GM12892 (cell line): ENCODE data around the gene RPS6KC1.
A peak's percentile ranks its signal among the peaks of the same experiment; 100 is the strongest.
"Not testable (repeated sequence)": the region's sequence is repeated elsewhere in the genome, so short reads cannot be mapped to it uniquely, and the experiment has no call there.

Source experiments
- DNase-seq: peaks from one replicate; pipeline ENCODE4 v3.0.0; 2011; ENCODE audit not compliant: insufficient read length
- FAIRE-seq: peaks from 2 replicates; lab custom pipeline; 2011; peaks lifted over from hg19 to GRCh38; lab: Jason Lieb, UNC
- POLR2A ChIP-seq: IDR thresholded peaks from 2 replicates; pipeline ENCODE4 v1.6.1; 2011; ENCODE audit warnings: low read depth, low read length, control low read depth
- POLR2AphosphoS5 ChIP-seq: IDR thresholded peaks from 2 replicates; pipeline ENCODE4 v1.6.1; 2011; ENCODE audit warnings: low read depth, low read length, control low read depth
- TAF1 ChIP-seq: IDR thresholded peaks from 2 replicates; pipeline ENCODE4 v1.6.1; 2011; ENCODE audit warnings: low read depth, mild to moderate bottlenecking, control low read depth, low read length, borderline replicate concordance

RPS6KC1 gene

DNA sequence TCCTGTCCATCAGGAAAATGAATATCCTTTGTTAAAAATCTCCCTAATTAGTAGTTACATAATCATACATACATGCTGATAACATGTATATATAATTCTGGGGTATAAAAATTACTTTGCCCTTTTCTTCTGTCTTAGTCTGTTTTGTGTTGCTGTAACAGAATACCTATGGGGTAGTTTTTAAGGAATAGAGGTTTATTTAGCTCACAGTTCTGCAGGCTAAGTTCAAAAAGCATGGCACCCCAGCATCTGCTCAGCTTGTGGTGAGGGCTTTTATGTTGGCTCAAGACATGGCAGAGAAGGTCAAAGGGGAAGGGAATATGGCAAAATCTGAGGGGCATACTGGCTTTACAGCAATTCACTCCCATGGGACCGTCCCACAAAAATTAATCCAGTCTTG, 16.3 kb upstream of the RPS6KC1 start:
- no peak for TF ChIP-seq POLR2AphosphoS5
- TF ChIP-seq TAF1 = no peak
- no peak for TF ChIP-seq POLR2A
- FAIRE-seq = no peak
- DNase-seq = no peak

GRCh38 chr1:213035573-213035972, 15.5 kb upstream of the RPS6KC1 start:
- TF ChIP-seq POLR2A (no peak), TAF1 (no peak), POLR2AphosphoS5 (no peak)
- DNase-seq = no peak
- FAIRE-seq = no peak

DNA sequence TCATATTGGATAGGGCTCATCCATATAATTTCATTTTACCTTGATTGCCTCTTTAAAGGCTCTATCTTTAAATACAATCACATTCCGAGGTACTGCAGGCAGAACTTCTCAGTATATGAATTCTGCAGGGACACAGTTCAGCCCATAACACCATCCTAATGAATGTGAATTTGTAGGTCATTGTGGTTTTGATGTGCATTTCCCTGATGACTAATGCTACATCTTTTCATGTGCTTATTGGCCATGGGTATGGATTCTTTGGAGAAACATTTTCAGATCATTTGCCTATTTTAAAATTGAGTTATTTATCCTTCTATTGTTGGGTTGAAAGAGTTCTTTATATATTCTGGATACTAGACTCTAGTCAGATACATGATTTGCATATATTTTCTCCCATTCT, 9.6 kb upstream of the RPS6KC1 start:
- TF ChIP-seq TAF1 (no peak), POLR2AphosphoS5 (no peak), POLR2A (no peak)
- FAIRE-seq (no peak), DNase-seq (no peak)

DNA sequence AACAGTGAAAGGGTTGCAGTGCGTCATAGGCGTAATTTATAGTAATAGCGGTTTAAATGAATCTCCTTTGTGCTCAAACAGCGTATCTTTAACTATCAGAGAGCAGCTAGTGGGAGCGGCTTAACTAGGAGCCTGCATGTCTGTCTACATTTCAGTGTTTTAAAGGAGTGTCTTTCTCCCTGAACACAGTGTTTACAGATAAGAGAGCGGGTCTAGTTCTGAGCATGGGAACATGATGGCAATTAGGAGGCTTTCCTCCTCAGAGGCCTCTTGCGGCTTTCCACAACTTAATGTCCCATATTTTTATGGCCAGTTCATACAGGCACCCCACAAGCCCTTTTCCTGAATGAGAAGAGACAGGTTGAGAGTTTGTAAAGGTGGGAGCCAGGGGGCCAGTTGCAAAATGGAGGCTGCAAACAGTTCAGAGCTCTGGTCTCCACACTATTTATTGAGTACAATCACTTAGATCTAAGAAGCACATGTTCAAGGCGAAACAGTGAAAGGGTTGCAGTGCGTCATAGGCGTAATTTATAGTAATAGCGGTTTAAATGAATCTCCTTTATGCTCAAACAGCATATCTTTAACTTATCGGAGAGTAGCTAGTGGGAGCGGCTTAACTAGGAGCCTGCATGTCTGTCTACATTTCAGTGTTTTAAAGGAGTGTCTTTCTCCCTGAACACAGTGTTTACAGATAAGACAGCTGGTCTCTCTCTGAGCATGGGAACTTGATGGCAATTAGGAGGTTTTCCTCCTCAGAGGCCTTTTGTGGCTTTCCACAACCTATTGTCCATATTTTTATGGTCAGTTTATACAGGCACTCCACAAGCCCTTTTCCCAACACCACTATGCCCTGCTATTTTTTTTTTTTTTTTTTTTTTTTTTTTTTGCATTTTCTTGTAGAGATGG, 5.5 kb upstream of the RPS6KC1 start:
- DNase-seq, FAIRE-seq: not testable (repeated sequence)

- no peak for TF ChIP-seq POLR2AphosphoS5
- TF ChIP-seq POLR2A = no peak
- no peak for TF ChIP-seq TAF1
- FAIRE-seq (no peak), DNase-seq (no peak)
These were observed 1.8 kb upstream of the RPS6KC1 start for GRCh38 chr1:213049232-213049631.

- FAIRE-seq (peak; percentile 90), DNase-seq (no peak)
- no peak for TF ChIP-seq POLR2AphosphoS5
- TF ChIP-seq TAF1 = no peak
- TF ChIP-seq POLR2A = no peak
These were observed 305 bp upstream of the RPS6KC1 start for GRCh38 chr1:213050745-213051126.

GRCh38 chr1:213051881-213052202, 801 bp downstream of the RPS6KC1 start:
- TF ChIP-seq TAF1 (no peak), POLR2A (no peak), POLR2AphosphoS5 (no peak)
- DNase-seq = no peak
- FAIRE-seq = no peak

GRCh38 chr1:213053455-213053854, 2.4 kb downstream of the RPS6KC1 start:
- TF ChIP-seq POLR2AphosphoS5 (no peak), POLR2A (no peak), TAF1 (no peak)
- no peak for DNase-seq
- FAIRE-seq = no peak

- DNase-seq (no peak), FAIRE-seq (no peak)
- TF ChIP-seq POLR2AphosphoS5 = no peak
- no peak for TF ChIP-seq TAF1
- TF ChIP-seq POLR2A = no peak
These were observed 3.1 kb downstream of the RPS6KC1 start for GRCh38 chr1:213054142-213054541.

DNA sequence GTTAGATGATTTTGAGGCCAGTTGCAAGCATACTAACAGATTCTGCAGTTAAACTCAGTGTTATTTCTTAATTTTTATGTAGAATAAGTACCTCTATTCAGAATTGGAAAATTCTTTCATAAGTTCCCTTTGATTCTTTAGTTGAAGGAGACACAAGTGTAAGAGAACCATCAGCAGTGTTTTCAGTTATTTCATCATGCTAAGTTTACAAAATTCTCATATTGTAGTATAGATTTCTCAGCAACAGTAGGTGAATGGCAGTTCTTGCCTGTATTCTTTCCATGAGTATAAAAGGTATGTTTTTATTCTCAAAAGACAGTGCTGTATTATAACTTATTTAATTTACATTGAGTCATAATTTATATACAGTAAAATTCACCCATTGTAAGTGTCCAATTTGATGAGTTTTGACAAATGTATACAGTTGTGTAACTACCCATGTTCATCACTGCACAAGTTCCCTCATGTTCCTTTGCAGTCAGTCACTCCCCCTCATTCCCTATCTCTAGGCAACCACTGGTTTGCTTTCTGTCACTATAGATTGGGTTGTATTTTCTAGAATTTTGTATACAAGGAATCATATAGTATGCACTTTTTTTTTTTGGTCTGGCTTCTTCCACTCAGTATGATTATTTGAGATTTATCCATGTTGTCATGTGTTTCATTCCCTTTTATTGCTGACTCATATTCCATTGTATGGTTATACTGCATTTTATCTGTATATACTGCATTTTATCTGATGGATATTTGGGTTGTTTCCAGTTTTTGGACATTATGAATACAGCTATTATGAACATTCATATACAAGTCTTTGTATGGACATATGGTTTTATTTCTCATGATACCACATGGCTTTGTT, 3.9 kb downstream of the RPS6KC1 start:
- FAIRE-seq (no peak), DNase-seq (no peak)
- TF ChIP-seq POLR2A = no peak
- TF ChIP-seq POLR2AphosphoS5 = no peak
- TF ChIP-seq TAF1 = no peak

- TF ChIP-seq POLR2AphosphoS5 = no peak
- no peak for TF ChIP-seq TAF1
- TF ChIP-seq POLR2A = no peak
- FAIRE-seq = no peak
- DNase-seq = no peak
These were observed 4.7 kb downstream of the RPS6KC1 start for GRCh38 chr1:213055767-213056166.
